ENCODE results near the gene BMPER. TPM values are rescaled to one million over a fixed set of nuclear protein-coding genes. Genes with fewer than 3 reads are reported as not detected.

BMPER gene
- total and polyA plus RNA-seq, 5 donors, result 1.3 to 6.9 (median 5.1) TPM

DNA sequence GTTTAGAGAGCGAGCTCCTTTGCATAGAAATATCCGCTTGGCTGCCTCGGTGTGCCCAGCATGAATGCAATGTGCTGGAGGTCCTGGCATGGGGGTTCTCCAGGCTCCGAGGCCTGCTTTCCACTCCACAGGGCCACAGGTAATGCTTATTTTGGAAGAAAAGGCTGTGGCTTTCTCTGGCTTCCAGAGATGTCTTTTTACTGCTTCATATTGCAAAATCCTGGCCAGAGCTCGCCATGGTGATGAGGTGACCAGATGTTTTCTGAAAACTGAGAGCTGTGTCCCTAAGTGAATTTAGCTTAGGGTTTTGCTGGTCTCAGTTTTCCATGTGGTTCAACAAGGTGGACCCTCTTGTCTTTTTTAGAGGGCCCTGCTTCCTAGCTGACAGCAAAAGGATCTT lies 65.2 kb downstream of the BMPER start:
- WGBS, result 92% methylated on average over 5 of the region's 5 CpGs

GRCh38 chr7:33971106-33971505 lies 65.8 kb downstream of the BMPER start:
- Histone ChIP-seq H3K9me3 (ENCODE audit: control insufficient read depth, low read length) (no peaks in the 10 kb centered on the region), H3K4me1 (ENCODE audit: control insufficient read depth, insufficient read depth, low read length) (no peaks in the 10 kb centered on the region), H3K4me3 (ENCODE audit: low read length) (no peak overlapping the region), H3K27me3 (ENCODE audit: control insufficient read depth, insufficient read depth) (no peaks in the 10 kb centered on the region), H3K27ac (ENCODE audit: low read length) (no peak overlapping the region)
- WGBS, result 72% methylated on average over 3 of the region's 3 CpGs
- DNase-seq, result no peak
- intact Hi-C loops (cut with DNase I), result no loop called here
- no peak for ATAC-seq

More for the DNA sequence above, 65.2 kb downstream of the BMPER start:
- no peaks in the 10 kb centered on the region for H3K9me3 ChIP-seq (ENCODE audit: control insufficient read depth, low read length)
- H3K27me3 ChIP-seq (ENCODE audit: control insufficient read depth, insufficient read depth), result no peaks in the 10 kb centered on the region
- H3K4me1 ChIP-seq (ENCODE audit: control insufficient read depth, insufficient read depth, low read length), result no peaks in the 10 kb centered on the region
- DNase-seq (no peak), ATAC-seq (no peak)
- H3K4me3 ChIP-seq (ENCODE audit: low read length), result no peak overlapping the region
- intact Hi-C loops (cut with DNase I), result no loop called here
- H3K27ac ChIP-seq (ENCODE audit: low read length), result no peak overlapping the region

DNA sequence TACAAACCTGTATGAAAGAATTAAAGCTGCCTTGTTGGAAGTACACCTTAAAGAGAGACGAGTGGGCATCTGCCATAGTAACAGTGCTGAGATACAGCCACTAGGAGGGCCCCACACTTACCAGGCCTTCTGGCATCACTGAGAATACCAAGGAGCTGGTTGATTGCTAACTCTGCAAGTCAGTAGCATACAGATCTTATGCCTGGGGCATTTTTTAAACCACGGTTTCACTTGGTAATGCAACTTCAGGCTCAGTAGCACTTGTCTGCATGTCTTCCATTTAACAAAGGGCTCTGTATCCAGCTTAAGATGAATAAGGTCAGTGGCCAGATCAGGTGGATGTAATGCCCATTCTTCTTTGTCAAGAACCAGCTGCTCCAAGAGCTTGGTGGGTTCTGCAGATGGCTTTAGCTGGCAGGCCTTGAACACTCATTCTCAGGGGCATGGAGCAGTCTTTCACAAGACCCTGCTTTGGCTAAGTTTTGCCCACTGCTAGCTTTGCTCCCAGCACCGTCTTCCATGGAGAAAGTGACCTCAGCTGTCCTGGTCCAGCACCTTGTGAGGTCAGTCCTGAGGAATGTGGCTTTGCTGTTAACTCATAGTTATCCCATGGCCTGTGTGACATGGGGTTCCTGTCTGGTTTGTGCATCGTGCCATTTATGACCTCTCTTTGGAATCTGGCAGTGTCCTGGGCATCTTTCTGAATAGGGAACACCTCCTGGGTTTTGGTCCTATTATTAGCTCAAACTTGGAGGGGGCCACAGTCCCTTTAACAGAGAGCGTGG lies 68.1 kb downstream of the BMPER start:
- 79% methylated on average over 5 of the region's 5 CpGs for WGBS
- Histone ChIP-seq H3K27me3 (ENCODE audit: control insufficient read depth, insufficient read depth) (no peaks in the 10 kb centered on the region), H3K27ac (ENCODE audit: low read length) (no peak overlapping the region), H3K4me1 (ENCODE audit: control insufficient read depth, insufficient read depth, low read length) (no peaks in the 10 kb centered on the region), H3K4me3 (ENCODE audit: low read length) (no peak overlapping the region), H3K9me3 (ENCODE audit: control insufficient read depth, low read length) (no peaks in the 10 kb centered on the region)
- ATAC-seq (no peak), DNase-seq (no peak)
- intact Hi-C loops (cut with DNase I), result no loop called here

DNA sequence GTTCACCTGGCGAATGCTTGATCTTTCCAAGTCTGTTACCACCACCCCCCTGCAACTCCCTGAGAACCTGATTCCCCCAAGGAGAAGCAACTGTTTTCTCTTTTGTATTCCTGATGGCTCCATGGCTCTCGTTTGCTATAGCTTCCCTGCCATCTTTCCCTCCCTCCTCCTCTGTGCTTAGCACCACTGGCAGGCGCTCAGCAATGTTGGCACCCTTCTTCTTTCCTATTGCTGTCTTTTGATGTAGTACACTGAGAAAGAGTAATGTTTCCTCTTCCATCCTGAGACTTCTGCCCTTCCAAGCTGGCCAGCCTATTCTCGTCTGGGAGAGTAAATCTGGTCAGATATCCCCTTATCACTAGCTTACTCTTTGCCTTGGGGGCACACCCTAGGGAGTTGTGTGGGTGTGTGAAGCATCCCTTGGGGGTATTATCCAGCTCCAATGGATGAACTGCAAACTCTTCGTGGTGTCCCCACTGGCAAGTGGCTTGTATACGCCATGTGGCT lies 74.0 kb downstream of the BMPER start:
- Histone ChIP-seq H3K9me3 (ENCODE audit: control insufficient read depth, low read length) (no peaks in the 10 kb centered on the region), H3K4me1 (ENCODE audit: control insufficient read depth, insufficient read depth, low read length) (no peaks in the 10 kb centered on the region), H3K4me3 (ENCODE audit: low read length) (no peak overlapping the region), H3K27me3 (ENCODE audit: control insufficient read depth, insufficient read depth) (no peaks in the 10 kb centered on the region), H3K27ac (ENCODE audit: low read length) (no peak overlapping the region)
- intact Hi-C loops (cut with DNase I), result no loop called here
- DNase-seq (no peak), ATAC-seq (no peak)
- WGBS, result 69% methylated on average over 6 of the region's 6 CpGs

GRCh38 chr7:33979807-33980355 lies 74.5 kb downstream of the BMPER start:
- Histone ChIP-seq H3K27me3 (ENCODE audit: control insufficient read depth, insufficient read depth) (no peaks in the 10 kb centered on the region), H3K27ac (ENCODE audit: low read length) (no peak overlapping the region), H3K4me3 (ENCODE audit: low read length) (no peak overlapping the region), H3K4me1 (ENCODE audit: control insufficient read depth, insufficient read depth, low read length) (no peaks in the 10 kb centered on the region), H3K9me3 (ENCODE audit: control insufficient read depth, low read length) (no peaks in the 10 kb centered on the region)
- no peak for ATAC-seq
- 59% methylated on average over 8 of the region's 8 CpGs for WGBS
- intact Hi-C loops (cut with DNase I), result no loop called here
- no peak for DNase-seq

- Histone ChIP-seq H3K9me3 (ENCODE audit: control insufficient read depth, low read length) (no peaks in the 10 kb centered on the region), H3K4me3 (ENCODE audit: low read length) (no peak overlapping the region), H3K27me3 (ENCODE audit: control insufficient read depth, insufficient read depth) (no peaks in the 10 kb centered on the region), H3K4me1 (ENCODE audit: control insufficient read depth, insufficient read depth, low read length) (no peaks in the 10 kb centered on the region), H3K27ac (ENCODE audit: low read length) (no peak overlapping the region)
- no peak for DNase-seq
- WGBS, result 78% methylated on average over 3 of the region's 3 CpGs
- ATAC-seq, result no peak
- intact Hi-C loops (cut with DNase I), result no loop called here
Observed at GRCh38 chr7:33981226-33981625, 75.9 kb downstream of the BMPER start.

- no peak for ATAC-seq
- WGBS, result 63% methylated on average over 5 of the region's 5 CpGs
- Histone ChIP-seq H3K27me3 (ENCODE audit: control insufficient read depth, insufficient read depth) (no peaks in the 10 kb centered on the region), H3K9me3 (ENCODE audit: control insufficient read depth, low read length) (no peaks in the 10 kb centered on the region), H3K27ac (ENCODE audit: low read length) (no peak overlapping the region), H3K4me3 (ENCODE audit: low read length) (no peak overlapping the region), H3K4me1 (ENCODE audit: control insufficient read depth, insufficient read depth, low read length) (no peaks in the 10 kb centered on the region)
- DNase-seq, result no peak
- intact Hi-C loops (cut with DNase I), result no loop called here
Observed at GRCh38 chr7:33981671-33982424, 76.5 kb downstream of the BMPER start.

- no peak for DNase-seq
- Histone ChIP-seq H3K27me3 (ENCODE audit: control insufficient read depth, insufficient read depth) (no peaks in the 10 kb centered on the region), H3K27ac (ENCODE audit: low read length) (no peak overlapping the region), H3K9me3 (ENCODE audit: control insufficient read depth, low read length) (no peaks in the 10 kb centered on the region), H3K4me1 (ENCODE audit: control insufficient read depth, insufficient read depth, low read length) (no peaks in the 10 kb centered on the region), H3K4me3 (ENCODE audit: low read length) (no peak overlapping the region)
- intact Hi-C loops (cut with DNase I), result no loop called here
- ATAC-seq, result no peak
- WGBS, result 65% methylated on average over 2 of the region's 2 CpGs
Observed at GRCh38 chr7:33982425-33982786, 77.1 kb downstream of the BMPER start.

- intact Hi-C loops (cut with DNase I), result no loop called here
- no peak for DNase-seq
- Histone ChIP-seq H3K27ac (ENCODE audit: low read length) (no peak overlapping the region), H3K9me3 (ENCODE audit: control insufficient read depth, low read length) (no peaks in the 10 kb centered on the region), H3K4me1 (ENCODE audit: control insufficient read depth, insufficient read depth, low read length) (no peaks in the 10 kb centered on the region), H3K4me3 (ENCODE audit: low read length) (no peak overlapping the region), H3K27me3 (ENCODE audit: control insufficient read depth, insufficient read depth) (no peaks in the 10 kb centered on the region)
- ATAC-seq, result no peak
- whole genome bisulfite sequencing, result 85% methylated on average over 2 of the region's 2 CpGs
Observed at GRCh38 chr7:33986451-33986850, 81.1 kb downstream of the BMPER start.

DNA sequence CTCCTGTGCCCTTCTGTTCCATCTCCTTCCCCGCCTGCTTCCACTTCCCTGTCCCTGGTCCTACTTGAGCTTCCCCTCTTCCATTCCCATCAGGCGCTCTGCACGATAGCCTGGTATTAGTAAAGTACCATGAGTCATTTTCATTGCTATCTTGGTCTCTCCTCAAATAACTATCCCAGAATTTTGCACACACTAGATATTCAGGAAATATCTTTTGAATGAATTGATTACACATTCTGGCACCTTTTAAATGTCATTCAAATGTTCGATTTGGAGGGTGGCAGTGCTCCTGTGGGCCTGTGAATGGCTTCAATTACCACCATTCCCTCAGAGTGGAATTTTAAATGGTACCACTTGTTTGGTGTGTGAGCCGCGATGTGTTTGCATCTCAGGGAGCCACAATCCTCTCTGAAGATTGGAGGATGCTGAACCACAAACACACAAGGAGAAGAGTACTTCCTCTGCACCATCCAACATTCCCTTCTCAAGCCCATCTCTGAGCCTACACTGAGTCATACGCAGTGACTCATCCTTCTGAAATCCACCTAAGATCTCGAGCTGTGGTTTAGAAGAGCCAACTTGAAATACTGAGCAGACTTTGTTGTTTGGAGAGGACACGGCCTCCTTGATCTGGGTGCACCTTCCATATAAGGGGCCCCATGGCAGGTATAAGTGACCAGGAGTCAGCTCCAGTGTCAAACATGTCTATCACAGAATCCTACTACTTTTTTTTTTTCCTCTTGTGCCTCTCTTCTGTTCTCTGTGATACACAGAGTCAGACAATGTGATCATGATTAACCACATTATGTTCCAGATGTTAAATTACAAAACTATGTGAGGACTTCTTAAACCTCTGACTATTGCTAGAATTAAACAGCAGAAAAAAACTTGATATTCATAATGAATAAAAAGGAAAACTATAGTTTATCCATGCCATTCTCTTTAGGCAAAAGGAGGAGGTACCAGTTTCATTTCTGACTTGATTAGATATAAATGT lies 81.9 kb downstream of the BMPER start:
- 76% methylated on average over 9 of the region's 9 CpGs for WGBS
- Histone ChIP-seq H3K9me3 (ENCODE audit: control insufficient read depth, low read length) (no peaks in the 10 kb centered on the region), H3K27ac (ENCODE audit: low read length) (no peak overlapping the region), H3K4me1 (ENCODE audit: control insufficient read depth, insufficient read depth, low read length) (no peaks in the 10 kb centered on the region), H3K4me3 (ENCODE audit: low read length) (no peak overlapping the region), H3K27me3 (ENCODE audit: control insufficient read depth, insufficient read depth) (no peaks in the 10 kb centered on the region)
- DNase-seq (no peak), ATAC-seq (peak in 1 of 2 donors; percentile 87)
- intact Hi-C loops (cut with DNase I), result no loop called here

All from right cardiac atrium (tissue), 5 donors.